ENCODE results near the gene NT5C3B. TPM values are rescaled to one million over a fixed set of nuclear protein-coding genes. Genes with fewer than 3 reads are reported as not detected.
"Not testable (repeated sequence)": the region's sequence is repeated elsewhere in the genome, so short reads cannot be mapped to it uniquely, and the experiment has no call there.

Gene NT5C3B
- polyA plus RNA-seq, 4 donors = 96.1 to 113 (median 101) TPM

- no peak for DNase-seq (ENCODE audit: low read depth in 4 of 4, low spot score in 2 of 4)
These were observed 50.2 kb downstream of the NT5C3B start for GRCh38 chr17:41785859-41786226.

DNA sequence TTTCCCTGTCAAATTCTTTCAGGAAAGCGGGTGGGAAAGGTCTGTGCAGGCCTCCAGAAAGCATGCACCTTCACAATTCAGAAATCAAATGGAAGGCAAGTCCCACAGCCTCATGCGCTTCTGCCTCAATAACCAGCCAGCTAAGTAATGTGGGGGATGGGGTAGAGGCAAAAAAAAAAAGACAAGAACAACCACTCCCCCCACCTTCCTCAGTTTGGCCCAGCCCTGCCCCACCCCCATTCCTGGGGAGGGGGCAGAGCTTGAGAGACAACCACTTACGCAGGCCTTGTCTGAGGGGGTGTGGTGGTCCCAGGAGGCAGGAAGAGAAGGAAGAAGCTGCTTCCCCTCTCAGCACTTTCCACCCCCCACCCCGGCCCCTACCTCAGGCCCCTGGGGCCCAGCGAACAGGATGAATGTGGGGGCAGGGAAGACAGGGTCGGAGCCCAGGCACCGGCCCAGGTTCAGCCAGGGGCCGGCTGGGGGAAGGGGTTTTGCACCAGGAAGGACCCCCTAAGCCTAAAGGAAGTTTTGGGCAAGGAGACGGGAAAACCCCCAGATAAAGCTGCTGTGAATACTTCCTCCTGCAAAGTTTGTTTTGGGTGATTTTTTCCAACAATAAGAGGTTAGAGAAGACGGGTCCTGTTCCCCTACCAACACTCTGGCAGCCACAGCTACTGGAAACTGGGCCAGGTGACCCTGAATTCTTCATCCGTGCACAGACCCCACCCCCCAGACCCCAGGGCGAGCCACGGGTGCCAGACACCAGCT is 50.8 kb downstream of the NT5C3B start:
- peak in 2 of 4 donors; percentile 70 to 78 for DNase-seq (ENCODE audit: low read depth in 4 of 4, low spot score in 2 of 4)

- peak in 2 of 4 donors; percentile 63 to 66 for DNase-seq (ENCODE audit: low read depth in 4 of 4, low spot score in 2 of 4)
These were observed 51.8 kb downstream of the NT5C3B start for GRCh38 chr17:41784207-41784744.

- DNase-seq (ENCODE audit: low read depth in 4 of 4, low spot score in 2 of 4) = no peak
These were observed 53.9 kb downstream of the NT5C3B start for GRCh38 chr17:41782142-41782541.

DNA sequence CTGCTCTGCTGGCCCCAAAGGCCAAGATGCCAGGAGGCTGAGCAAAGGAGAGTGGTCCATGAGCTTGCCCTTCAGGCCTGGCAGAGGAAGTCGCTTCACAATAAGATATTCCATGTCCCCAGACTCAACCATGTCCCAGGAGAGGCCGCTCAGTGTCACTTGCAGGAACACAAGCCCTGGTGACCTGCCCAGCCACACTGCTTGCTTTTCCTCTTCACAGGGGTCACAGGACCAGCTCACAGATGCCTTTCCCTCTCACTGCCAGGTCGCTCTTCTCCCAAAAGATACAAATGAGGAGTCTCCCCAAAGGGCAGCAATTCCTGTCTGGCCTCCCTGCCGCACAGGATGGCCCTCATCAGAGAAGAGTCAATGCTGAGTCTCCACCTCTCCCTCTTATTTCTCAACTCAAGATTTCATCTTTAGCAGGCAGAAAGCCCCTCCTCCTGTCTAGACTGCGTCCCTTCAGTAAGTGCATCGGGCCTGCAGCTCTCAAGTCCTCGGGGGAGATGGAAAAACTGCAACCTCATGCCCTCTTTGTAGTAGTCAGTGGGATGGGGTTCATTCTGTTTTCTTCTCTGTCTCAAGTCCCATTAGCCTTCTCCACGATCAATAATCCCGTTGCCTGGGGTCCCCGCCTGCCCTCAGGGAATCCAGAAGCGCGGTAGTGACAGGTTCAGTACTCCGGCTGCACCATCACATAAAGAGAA is 54.5 kb downstream of the NT5C3B start:
- no peak for DNase-seq (ENCODE audit: low read depth in 4 of 4, low spot score in 2 of 4)

GRCh38 chr17:41779954-41780353 is 56.1 kb downstream of the NT5C3B start:
- no peak for DNase-seq (ENCODE audit: low read depth in 4 of 4, low spot score in 2 of 4)

GRCh38 chr17:41777574-41778188 is 58.4 kb downstream of the NT5C3B start:
- DNase-seq (ENCODE audit: low read depth in 4 of 4, low spot score in 2 of 4) = peak in 2 of 4 donors; percentile 64 to 78

- peak in 2 of 4 donors; percentile 49 to 59 for DNase-seq (ENCODE audit: low read depth in 4 of 4, low spot score in 2 of 4)
These were observed 58.9 kb downstream of the NT5C3B start for GRCh38 chr17:41777157-41777573.

- not testable (repeated sequence) for DNase-seq (ENCODE audit: low read depth in 4 of 4, low spot score in 2 of 4)
These were observed 59.7 kb downstream of the NT5C3B start for GRCh38 chr17:41776262-41776900.

DNA sequence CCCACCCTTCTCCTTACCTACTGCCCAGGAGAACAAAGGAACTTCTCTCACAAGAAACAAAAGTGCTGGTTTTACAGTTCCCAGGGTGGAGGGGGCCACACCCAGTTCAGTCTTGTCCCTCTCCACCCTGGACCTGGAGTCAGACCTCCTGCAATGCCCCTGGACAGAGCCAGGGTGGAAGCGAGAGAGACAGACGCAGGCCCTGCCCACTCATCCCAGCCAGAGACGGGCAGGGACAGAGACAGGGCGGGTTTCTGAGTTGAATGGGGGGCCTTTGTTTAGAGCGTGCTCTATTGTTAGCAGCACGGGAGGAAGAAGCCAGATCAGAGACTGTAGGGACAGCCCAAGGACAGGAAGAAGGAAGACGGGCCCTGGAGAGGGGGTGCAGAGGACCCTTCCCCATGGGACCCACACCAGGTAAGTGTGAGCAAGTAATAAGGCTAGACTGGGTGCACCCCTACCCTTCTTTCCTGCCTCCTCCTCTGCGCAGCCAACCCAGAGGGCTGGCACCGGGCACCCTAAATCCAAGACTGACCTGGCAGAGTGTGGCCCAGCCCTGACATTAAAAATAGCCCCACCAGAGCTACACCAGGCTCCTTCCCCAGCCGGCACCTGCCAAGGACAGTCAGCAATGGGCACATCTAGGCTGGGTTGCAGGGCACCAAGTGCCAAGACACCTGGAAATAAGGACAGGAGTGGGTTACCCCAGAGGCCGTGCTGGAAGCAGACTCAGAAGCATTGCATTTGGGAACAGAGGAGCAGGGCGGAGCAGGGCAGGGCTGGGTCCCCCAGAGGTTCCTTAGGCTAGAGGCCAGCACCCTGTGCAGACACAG is 60.4 kb downstream of the NT5C3B start:
- DNase-seq (ENCODE audit: low read depth in 4 of 4, low spot score in 2 of 4) = no peak

Other genes with a start within 250 kb of the NT5C3B start
- gene KRT14, start 249.3 kb downstream of the NT5C3B start, polyA plus RNA-seq (ENCODE audit: insufficient read length in 4 of 4) = under 1 TPM in 3 of 4 donors, not detected in 1; 0.16 to 0.70 (median 0.51) TPM
- gene KRT16, start 223.5 kb downstream of the NT5C3B start, polyA plus RNA-seq (ENCODE audit: insufficient read length in 4 of 4) = not detected
- gene KRT17, start 211.7 kb downstream of the NT5C3B start, polyA plus RNA-seq (ENCODE audit: insufficient read length in 4 of 4) = 1 to 10 TPM; 1.5 to 3.4 (median 1.7) TPM
- gene EIF1, start 147.3 kb downstream of the NT5C3B start, polyA plus RNA-seq (ENCODE audit: insufficient read length in 4 of 4) = 100 to 1,000 TPM; 593 to 776 (median 721) TPM
- not detected for gene GAST, start 123.9 kb downstream of the NT5C3B start, polyA plus RNA-seq (ENCODE audit: insufficient read length in 4 of 4)
- gene HAP1, start 101.6 kb downstream of the NT5C3B start, polyA plus RNA-seq (ENCODE audit: insufficient read length in 4 of 4) = 1 to 10 TPM in 3 of 4 donors, under 1 TPM in 1; 0.78 to 1.7 (median 1.4) TPM
- gene JUP, start 49.5 kb downstream of the NT5C3B start, polyA plus RNA-seq (ENCODE audit: insufficient read length in 4 of 4) = 100 to 1,000 TPM; 185 to 252 (median 210) TPM
- 10 to 100 TPM; 33.8 to 55.6 (median 46.2) TPM for gene P3H4, start 24.3 kb downstream of the NT5C3B start, polyA plus RNA-seq (ENCODE audit: insufficient read length in 4 of 4)
- 100 to 1,000 TPM; 132 to 191 (median 162) TPM for gene FKBP10, start 23.2 kb downstream of the NT5C3B start, polyA plus RNA-seq (ENCODE audit: insufficient read length in 4 of 4)
- gene KLHL10, start 1.6 kb upstream of the NT5C3B start, polyA plus RNA-seq (ENCODE audit: insufficient read length in 4 of 4) = under 1 TPM in 3 of 4 donors, not detected in 1; 0.16 to 0.58 (median 0.23) TPM
- gene KLHL11, start 29.2 kb upstream of the NT5C3B start, polyA plus RNA-seq (ENCODE audit: insufficient read length in 4 of 4) = 10 to 100 TPM in 2 of 4 donors, 1 to 10 TPM in 2; 8.3 to 11.4 (median 10.0) TPM
- 10 to 100 TPM; 84.7 to 90.6 (median 86.7) TPM for gene ACLY, start 82.7 kb upstream of the NT5C3B start, polyA plus RNA-seq (ENCODE audit: insufficient read length in 4 of 4)
- 1 to 10 TPM; 6.4 to 8.5 (median 7.5) TPM for gene ODAD4, start 94.4 kb upstream of the NT5C3B start, polyA plus RNA-seq (ENCODE audit: insufficient read length in 4 of 4)
- 10 to 100 TPM; 64.6 to 87.5 (median 73.3) TPM for gene CNP, start 130.6 kb upstream of the NT5C3B start, polyA plus RNA-seq (ENCODE audit: insufficient read length in 4 of 4)
- gene DNAJC7, start 181.2 kb upstream of the NT5C3B start, polyA plus RNA-seq (ENCODE audit: insufficient read length in 4 of 4) = 100 to 1,000 TPM; 122 to 167 (median 156) TPM
- gene NKIRAS2, start 183.9 kb upstream of the NT5C3B start, polyA plus RNA-seq (ENCODE audit: insufficient read length in 4 of 4) = 10 to 100 TPM; 49.4 to 62.2 (median 56.2) TPM
- 1 to 10 TPM; 3.6 to 6.4 (median 4.9) TPM for gene C17orf113, start 214.4 kb upstream of the NT5C3B start, polyA plus RNA-seq (ENCODE audit: insufficient read length in 4 of 4)